Stimulated activated CD8-positive, alpha-beta memory T cell treated with anti-CD3 and anti-CD28 coated beads, Interleukin-7, amount 100 ng/mL, for 4 hours (primary cell): ENCODE measurements around the gene KCTD12.
A peak's percentile ranks its signal among the peaks of the same experiment; 100 is the strongest.
"Not testable (repeated sequence)": the region's sequence is repeated elsewhere in the genome, so short reads cannot be mapped to it uniquely, and the experiment has no call there.

Experiments used
- DNase-seq, 2 donors: peaks; one replicate each; pipeline ENCODE4 v3.0.0-alpha.2; 2020; ENCODE audit warnings: low read depth in 2 of 2

The KCTD12 gene

DNA sequence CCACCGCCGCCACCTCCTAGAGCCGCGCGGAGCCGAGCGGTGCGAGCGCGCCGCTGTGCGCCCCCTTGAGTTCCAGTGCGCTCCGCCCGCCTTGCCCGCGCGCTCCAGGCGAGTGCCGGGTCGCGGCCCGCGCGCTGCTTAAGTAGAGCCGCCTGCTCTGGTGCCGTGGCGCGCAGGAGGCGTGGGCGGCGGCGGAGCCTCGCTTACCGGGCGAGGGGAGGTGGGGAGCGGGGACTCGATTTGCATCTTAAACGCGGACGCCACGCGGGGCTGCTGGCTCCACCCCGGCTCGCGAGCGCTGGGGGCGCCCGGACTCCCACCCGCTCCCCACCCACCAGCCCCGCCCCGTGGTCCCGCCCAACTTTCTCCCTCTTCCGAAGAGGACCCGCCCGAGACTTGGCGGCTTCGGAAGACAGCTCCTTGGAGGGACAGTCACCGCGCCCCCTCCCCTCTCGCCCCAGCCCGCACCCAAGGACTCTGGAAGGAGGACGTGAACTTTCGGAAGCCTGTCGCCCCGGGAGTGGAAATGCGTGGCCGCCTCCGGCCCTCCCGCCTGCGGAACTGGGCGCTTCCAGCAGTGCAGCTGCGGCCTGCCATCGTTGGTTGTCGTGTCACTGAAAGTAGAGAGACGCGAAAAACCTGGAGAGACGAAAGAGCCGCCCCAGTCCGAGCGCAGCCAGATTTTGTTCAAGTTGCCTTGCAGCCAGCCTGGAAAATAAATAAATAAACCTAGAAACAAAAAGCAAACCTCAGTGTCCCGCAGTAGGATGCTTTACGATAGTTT, at the start of gene KCTD12:
Gene KCTD12 (minus strand): TSS at position 114 of the 784 bp plus-strand sequence. CDS start 257 bp downstream, outside the sequence.
- peak; percentile 79 to 87 for DNase-seq

DNA sequence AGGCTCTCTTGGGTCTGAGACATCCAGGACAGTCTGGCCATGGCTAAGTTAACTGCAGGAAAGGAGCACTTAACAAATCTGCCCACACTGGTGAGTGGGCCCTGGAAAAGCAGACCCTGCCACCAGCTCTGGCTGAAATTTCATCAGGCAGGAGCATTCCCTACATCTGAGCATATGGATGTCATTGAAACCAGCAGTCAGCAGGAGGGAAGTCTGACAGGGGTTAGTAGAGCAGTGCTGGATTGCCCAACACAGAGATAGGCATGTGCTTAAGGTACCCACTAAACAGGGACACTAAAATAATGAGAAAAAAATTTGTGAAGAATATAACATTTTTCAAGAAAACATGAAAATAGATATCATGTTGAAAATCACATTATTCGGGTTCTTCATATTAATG, 48.5 kb upstream of the KCTD12 start:
- no peak for DNase-seq

DNA sequence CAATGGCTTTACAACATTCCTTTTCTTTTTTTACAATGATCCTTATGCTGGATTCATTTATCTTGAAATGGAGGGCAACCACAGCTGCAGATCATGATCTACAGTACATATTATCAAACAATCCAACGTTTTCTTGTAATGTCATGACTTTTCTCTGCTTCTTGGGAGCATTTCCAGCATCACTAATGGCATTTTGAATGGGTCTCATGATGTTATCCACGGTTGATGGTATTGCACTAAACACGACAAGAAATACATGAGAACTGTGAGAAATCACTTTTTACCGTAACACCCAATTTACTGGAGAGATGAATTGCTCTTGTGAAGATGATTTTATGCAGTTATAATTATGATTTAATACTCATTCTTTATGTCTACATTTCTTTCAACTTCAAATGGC, 45.9 kb upstream of the KCTD12 start:
- no peak for DNase-seq

DNA sequence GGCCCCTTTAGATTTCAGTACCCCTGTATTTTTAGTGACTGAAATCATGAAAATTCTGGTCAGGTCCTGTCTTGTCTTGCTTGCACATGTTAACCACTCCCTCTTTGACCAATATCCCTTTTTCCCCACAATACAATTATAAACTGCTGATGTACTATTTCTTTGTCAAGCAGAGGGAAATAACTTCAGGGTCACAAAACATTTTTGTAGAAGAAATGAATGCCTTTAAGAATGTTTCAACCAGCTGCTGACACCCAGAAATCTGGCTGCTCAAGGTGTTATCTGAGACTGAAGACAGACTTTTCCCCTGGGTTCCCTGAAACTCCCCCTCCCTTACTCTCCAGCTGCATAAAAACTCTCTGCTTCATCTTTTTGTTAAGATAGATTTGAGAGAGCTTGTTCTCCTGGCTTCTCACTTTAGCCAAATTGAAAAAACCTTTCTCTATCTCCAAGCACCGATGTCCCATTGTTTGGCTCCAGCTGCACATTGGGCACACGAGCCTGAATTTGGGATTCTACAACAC, 43.7 kb upstream of the KCTD12 start:
- DNase-seq, result no peak

DNA sequence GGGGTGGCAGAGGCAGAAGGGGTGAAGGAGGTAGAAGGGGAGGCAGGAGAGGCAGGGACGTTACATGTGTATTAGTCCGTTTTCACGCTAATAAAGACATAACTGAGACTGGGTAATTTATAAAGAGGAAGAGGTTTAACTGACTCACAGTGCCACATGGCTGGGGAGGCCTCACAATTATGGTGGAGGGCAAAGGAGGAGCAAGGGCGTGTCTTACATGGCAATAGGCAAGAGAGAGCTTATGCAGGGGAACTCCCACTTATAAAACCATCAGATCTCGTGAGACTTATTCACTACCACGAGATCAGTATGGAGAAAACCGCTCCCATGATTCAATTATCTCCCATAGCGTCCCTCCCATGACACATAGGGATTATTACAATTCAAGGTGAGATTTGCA, 43.1 kb upstream of the KCTD12 start:
- DNase-seq, result no peak

DNA sequence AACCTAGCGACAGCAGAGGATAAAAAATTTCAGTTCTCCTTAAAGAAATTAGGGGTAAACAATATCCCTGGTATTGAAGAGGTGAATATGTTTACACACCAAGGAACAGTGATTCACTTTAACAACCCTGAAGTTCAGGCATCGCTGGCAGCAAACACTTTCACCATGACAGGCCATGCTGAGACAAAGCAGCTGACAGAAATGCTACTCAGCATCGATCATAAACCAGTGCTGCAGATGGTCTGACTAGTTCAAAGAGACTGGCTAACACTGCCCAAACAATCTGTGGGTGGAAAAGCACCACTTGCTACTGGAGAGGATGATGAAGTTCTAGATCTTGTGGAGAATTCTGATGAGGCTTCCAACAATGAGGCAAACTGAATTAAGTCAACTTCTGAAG, 42.3 kb upstream of the KCTD12 start:
- DNase-seq, result no peak

DNA sequence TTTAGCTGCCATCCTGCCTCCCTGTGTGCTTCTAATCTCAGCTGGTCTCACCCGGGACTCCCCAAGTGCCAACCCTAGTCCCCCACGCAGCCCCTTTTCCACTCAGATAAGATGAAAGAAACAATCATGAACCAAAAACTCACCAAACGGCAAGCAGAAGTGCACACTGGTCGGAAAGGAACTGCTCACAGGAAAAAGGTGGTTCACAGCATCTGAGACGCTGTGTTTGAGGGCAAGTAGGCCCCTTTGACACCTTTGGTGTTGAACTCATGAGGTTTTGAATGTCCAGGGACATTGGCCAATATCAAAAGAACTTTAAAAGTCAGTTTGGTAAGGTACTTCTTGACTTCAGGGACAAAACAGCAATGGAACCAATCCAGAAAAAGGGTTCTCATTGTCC, 41.8 kb upstream of the KCTD12 start:
- DNase-seq, result no peak

DNA sequence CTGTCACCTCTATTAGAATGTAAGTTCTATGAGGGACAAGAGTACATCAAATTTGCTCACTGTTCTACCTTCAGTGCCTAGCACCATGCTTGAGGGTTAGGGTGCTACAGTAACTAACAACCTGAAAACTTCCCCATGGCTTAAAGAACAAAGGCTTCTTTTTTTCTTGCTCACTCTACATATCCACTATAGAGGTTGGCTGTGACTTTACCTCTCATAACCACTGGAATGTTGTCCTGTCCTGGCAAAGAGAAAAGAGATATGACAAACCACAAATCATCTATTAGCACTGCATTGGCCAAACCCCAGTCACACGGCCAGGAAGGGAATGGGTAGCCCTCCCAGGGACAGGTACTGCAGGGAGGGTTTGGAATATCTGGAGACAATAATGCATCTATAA, 38.9 kb upstream of the KCTD12 start:
- DNase-seq, result no peak

DNA sequence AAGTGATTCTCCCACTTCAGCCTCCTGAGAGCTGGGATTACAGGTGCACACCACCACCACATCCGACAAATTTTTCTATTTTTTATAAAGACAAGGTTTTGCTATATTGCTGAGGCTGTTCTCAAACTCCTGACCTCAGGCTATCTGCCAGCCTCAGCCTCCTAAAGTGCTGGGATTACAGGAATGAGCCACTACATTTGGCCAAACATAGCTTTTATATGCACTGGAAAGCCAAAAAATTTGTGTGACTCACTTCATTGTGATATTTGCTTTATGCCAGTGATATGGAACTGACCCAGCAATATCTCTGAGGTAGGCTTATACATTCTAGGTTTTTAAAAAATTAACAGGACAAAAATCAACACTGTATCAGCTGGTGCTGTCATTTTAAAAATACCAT, 35.3 kb upstream of the KCTD12 start:
- DNase-seq, result no peak

DNA sequence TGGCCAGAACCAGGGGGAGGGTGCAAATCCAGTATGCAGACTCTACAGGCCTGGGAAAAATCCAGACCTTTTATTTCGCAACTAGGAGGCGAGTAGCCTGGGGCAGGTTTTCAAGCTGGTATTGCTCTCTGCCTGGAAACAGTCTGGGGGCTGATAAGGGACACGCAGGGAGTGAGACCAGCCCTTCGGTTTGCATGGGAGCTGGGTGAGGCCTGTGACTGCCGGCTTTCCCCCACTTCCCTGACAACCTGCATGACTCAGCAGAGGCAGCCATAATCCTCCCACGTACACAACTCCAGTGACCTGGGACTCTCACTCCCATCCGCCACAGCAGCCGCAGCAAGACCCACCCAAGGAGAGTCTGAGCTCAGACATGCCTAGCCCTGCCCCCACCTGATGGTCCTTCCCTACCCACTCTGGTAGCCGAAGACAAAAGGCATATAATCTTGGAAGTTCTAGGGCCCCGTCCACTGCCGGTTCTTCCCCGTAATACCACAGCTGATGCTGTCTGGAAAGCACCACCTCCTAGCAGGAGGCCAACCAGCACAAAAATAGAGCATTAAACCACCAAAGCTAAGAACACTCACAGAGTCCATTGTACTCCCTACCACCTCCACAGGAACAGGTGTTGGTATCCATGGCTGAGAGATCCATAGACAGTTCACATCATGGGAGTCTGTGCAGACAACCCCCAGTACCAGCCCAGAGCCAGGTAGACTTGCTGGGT, 31.7 kb upstream of the KCTD12 start:
- DNase-seq, result not testable (repeated sequence)

DNA sequence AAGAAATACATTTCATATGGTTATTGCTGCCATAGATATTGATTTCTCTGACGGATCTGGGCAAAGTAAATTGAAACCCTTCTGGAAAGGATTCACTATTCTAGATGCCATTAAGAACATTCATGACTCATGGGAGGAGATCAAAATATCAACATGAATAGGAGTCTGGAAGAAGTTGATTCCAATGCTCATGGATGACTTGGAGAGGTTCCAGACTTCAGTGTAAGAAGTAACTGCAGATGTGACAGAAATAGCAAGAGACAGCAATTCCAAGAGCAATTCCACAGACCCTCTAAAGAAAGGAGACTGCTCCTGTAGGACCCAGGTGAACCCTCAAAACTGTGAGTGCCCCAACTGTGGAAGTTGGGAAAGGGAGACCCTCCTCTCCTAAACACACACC, 30.9 kb upstream of the KCTD12 start:
- no peak for DNase-seq

DNA sequence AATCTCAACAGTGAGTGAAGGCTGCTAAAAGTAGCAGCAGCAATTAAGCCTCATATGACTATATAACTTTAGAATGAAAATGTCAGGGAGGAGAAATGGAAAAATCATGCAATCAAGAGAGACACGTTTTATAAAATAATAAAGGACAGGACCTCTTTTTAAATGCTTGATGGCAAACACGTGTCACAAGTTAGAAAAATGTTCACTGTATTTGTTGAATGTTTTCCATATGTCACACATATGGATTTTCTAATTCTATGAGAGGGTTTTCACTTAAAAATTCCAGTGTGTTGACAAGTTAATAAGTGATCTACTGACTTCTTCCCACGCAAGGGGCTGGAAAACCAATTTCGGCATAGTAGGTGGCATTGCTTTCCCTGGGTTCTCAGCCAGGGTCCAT, 27.7 kb upstream of the KCTD12 start:
- DNase-seq, result no peak

DNA sequence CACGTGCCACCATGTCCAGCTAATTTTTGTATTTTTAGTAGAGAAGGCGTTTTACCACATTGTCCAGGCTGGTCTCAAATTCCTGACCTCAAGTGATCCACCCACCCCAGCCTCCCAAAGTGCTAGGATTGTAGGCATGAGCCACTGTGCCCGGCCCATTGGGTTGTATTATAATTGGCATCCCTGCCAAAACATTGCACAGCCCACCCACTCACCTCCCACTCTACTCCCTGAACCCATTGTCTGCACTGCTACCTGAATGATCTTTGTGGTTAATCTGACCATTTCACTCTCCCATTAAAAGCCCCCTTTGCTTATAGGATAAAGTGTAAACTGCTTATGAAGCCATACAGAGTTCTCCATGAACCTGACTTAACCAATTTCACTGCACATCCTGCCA, 26.3 kb upstream of the KCTD12 start:
- DNase-seq, result no peak

DNA sequence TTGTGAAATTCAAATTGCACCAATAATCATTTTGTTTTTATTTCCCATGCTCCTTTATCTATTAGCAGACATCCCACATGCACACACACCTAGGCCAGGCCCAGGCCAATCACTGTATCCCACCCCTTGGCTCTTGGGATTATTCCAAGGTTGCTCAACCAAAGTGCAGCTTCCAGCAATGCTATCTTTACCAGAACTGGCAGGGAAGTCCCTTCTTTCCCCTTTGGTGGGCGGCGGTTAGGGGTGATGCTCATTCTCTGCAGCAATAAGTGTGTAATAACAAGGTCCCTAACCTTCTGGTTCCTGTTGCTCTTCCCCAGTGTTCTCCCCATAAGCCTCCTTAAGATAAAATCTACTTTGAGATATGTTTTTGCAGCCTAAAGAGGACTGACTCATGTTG, 18.3 kb upstream of the KCTD12 start:
- DNase-seq, result no peak

DNA sequence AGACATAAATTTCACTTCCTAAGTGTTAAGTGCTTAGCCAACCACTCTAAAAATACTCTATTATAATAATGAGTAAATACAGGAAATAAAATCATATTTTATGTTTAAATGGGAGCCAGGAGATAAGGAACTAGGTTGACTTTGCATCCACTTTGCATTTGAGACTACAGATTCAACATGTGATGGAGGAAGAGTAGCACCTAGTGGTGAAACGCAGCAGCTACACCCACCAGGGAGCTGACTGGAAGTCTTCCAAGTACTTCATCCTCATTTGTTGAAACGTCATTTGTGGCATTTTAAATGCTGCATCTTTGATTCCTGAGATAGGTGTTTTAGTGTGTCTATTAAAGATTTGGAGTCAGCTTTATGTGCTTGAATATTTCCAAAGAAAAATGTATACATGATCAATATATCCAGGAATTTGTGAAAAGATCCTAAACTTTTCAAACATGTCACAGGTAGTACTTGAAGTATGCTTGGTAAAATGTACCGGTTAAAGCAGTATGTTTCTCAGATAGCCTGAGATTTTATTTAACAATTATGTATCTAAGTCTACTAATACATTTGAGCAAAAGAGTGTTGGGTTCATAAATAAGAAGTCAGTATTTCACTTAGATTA, 17.4 kb upstream of the KCTD12 start:
- peak; percentile 33 to 59 for DNase-seq

DNA sequence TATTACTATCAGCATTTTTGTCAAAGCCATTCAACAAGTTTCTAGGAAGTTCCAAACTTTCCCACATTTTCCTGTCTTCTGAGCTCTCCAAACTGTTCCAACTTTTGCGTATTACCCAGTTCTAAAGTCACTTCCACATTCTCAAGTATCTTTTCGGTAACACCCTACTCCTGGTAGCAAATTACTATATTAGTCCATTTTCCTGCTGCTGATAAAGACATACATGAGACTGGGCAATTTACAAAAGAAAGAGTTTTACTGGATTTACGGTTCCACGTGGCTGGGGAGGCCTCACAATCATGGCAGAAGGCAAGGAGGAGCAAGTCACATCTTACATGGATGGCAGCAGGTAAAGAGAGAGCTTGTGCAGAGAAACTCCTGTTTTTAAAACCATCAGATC, 12.9 kb upstream of the KCTD12 start:
- DNase-seq, result not testable (repeated sequence)

DNA sequence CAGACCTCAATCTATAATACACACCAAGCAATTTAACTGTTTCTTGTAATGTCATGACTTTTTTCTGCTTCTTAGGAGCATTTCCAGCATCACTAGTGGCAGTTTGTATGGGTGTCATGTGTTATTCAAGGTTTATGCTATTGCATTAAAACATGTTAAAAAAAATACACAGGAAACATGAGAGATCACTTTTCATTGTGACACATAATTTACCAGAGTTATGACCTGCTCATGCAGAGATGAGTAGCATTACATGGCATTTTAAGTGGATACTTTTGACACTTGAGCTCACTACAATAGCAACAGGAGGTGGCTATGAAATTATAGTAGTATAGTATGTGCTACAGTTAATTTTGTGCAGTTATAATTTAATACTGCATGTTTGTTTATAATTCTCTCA, 11.0 kb upstream of the KCTD12 start:
- not testable (repeated sequence) for DNase-seq

DNA sequence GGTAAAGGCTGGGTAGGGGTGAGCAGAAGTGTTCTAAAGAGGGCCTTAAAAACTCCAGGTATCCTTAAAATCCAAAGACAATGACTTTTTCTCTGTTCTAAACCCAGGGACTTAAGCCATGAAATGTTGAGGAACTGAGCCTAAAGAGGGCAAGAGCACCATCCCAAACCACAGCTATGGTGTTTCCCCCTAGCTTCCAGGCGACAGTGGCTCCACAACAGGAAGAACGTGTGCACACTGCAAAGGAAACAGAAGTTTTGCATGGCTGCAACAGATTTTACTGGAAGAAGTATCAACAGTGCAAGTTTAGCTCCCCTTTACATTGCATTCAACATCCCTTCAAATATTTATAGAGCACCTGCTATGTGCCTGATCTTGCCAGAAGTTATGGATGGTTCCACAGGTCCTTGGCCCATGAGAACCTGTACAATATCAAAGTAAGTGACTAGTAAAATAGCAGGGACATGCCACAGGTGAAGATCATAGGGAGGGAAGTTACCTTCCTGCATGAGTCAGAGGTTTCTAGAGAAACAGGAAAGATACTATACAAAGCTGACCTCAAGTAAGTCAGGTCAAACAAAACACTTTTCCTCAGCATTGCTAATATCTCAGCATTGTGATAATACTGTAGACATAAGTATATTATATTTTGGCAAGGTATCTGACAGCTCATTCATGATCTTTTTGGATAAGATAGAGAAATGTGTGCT, 8.4 kb upstream of the KCTD12 start:
- DNase-seq, result no peak

DNA sequence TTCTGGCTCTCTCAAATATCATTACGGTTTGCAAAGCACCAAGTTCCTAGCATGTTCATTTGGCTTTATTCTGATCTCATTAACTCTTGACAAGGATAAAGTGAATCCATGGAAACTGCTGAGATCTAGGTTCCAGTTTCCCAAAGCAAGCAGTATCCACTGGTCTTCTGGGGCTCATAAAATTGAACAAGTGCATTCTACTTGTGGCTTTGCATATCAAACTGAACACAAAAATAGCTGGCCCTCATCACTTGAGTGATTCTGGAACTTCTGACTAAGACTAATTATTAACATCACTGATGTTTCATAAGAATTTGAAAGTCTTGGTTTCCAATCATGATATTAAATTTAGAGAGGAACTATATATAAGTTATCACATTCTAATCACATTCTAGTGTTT, 6.3 kb upstream of the KCTD12 start:
- DNase-seq, result no peak

DNA sequence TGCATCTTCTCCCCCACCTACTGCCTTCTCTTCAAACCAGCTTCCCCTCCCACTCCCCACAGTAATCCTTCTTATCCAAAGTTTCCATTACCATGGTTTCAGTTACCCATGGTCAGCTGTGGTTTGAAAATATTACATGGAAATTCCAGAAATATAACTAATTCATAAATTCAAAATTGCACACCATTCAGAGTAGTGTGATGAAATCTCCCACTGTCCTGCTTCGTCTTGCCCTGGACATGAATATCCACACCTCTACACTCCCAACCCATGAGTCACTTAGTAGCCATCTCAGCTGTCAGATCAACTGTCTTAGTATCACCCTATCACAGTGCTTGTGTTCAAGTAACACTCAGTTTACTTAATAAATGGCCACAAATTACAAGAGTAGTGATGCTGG, 3.8 kb upstream of the KCTD12 start:
- DNase-seq, result no peak

DNA sequence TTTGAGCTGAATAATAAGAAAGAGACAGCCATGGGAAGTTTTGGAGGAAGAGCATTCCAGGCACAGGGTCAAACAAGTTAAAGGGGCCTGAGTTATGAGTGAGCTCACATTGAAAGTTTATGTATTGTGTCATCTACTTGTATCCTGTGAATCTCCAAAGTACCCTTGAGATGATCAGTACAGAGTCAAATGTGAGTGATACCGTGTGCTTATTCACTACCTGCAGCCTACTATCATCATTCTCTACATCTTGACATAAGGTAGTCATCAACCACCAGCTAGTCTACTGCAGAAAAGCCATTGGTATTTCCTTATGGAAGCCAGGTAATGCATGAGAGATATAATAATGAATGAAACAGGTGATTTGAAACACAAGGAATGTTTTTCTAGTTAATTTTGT, 3.0 kb upstream of the KCTD12 start:
- no peak for DNase-seq

DNA sequence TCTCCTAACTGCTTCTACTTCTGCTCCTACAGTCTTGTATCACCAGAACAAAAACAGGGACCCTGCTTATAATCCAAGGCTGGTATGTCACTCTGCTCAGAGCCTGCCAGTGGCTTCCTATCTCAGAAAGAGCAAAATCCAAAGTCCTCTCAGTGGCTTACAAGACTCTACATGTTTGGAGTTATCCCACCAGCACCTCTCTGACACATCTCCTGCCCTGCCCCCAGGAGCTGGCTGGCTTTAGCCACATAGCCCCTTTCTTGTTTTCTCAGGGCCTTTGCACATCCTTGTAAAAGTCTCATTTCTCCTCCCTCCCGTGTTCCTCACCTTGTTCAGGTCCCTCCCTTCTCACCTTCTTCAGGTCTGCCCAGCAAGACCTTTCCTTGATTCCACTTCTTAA, 2.2 kb upstream of the KCTD12 start:
- no peak for DNase-seq
